Measurements from ENCODE around the gene FAM171A1. TPM values are rescaled to one million over a fixed set of nuclear protein-coding genes. Genes with fewer than 3 reads are reported as not detected.

The FAM171A1 gene
- total RNA-seq, 1 experiment from 2014 or later: 26.3 TPM

- no peaks in the 10 kb centered on the region for H3K9me3 ChIP-seq
- POLR2A ChIA-PET: interaction anchor here (0.6 kb wide), 1 partner anchor 761 kb away, joined by 3 read pairs; no protein-coding TSS in a partner anchor
- no peaks in the 10 kb centered on the region for H3K27me3 Mint-ChIP-seq (ENCODE audit: insufficient read depth, unreplicated experiment)
- no TSS peak for BruUV-seq (replicated peaks)
- H3K4me1 ChIP-seq: peaks cover 19% of the 10 kb centered on the region
- intact Hi-C loops (cut with micrococcal nuclease; ENCODE audit: unreplicated experiment): no loop called here
- no peaks in the 10 kb centered on the region for H3K27me3 ChIP-seq (replicated peaks; ENCODE audit: control insufficient read depth, insufficient read depth, low read length)
- H3K4me1 Mint-ChIP-seq (ENCODE audit: low read depth, unreplicated experiment): peaks cover 19% of the 10 kb centered on the region
- CTCF ChIA-PET: interaction anchor here (0.9 kb wide), 1 partner anchor 177 kb away, joined by 3 read pairs; no protein-coding TSS in a partner anchor
- H3K9me3 Mint-ChIP-seq (ENCODE audit: unreplicated experiment): no peaks in the 10 kb centered on the region
- H3K4me3 ChIP-seq (ENCODE audit: low read depth, low read length): no peak overlapping the region
- peak overlapping the region; percentile 3 for H3K4me3 Mint-ChIP-seq (ENCODE audit: unreplicated experiment)
- peak overlapping the region; percentile 59 for H3K27ac Mint-ChIP-seq (ENCODE audit: unreplicated experiment)
- no peak for TF ChIP-seq CTCF (IDR thresholded peaks at IDR 0.05; ENCODE audit: insufficient read depth in 1 of 2, low read depth in 1 of 2, low read length in 1 of 2, severe bottlenecking in 1 of 2, unreplicated experiment in 1 of 2)
- no peaks in the 10 kb centered on the region for H3K36me3 ChIP-seq (ENCODE audit: control insufficient read depth, insufficient read depth, low read length)
- no peak for DNase-seq
- no peaks in the 10 kb centered on the region for H3K36me3 Mint-ChIP-seq (ENCODE audit: insufficient read depth, unreplicated experiment)
Measured at GRCh38 chr10:15344256-15344875, 26.7 kb downstream of the FAM171A1 start.

DNA sequence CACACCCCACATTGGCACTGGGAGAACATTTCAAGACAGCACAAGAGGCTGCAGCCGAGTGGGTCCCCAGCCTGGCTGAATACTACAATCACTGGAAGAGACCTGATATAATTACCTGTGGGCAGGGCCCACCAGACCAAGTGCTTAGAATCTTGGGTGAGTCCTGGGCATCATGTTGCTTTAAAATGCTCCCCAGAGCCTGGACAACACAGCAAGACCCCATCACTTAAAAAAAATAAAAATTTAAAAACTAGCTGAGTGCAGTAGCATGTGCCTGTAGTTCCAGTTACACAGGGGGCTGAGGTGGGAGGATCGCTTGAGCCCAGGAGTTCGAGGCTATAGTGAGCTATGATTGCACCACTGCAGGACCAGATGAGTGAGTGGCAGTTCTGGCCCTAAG is 28.1 kb downstream of the FAM171A1 start:
- H3K27me3 Mint-ChIP-seq (ENCODE audit: insufficient read depth, unreplicated experiment): no peaks in the 10 kb centered on the region
- ChIA-PET POLR2A (no interaction called here), CTCF (no interaction called here)

GRCh38 chr10:15341502-15342128 is 29.5 kb downstream of the FAM171A1 start:
- peak in 1 of 2 experiments; percentile 28 for DNase-seq
- Histone ChIP-seq H3K4me1 (peaks cover 19% of the 10 kb centered on the region), H3K36me3 (ENCODE audit: control insufficient read depth, insufficient read depth, low read length) (no peaks in the 10 kb centered on the region), H3K4me3 (ENCODE audit: low read depth, low read length) (no peak overlapping the region), H3K27me3 (replicated peaks; ENCODE audit: control insufficient read depth, insufficient read depth, low read length) (no peaks in the 10 kb centered on the region), H3K9me3 (no peaks in the 10 kb centered on the region)
- ChIA-PET CTCF (no interaction called here), POLR2A (no interaction called here)
- BruUV-seq (replicated peaks): no TSS peak
- peaks cover 19% of the 10 kb centered on the region for H3K4me1 Mint-ChIP-seq (ENCODE audit: low read depth, unreplicated experiment)
- no peaks in the 10 kb centered on the region for H3K27me3 Mint-ChIP-seq (ENCODE audit: insufficient read depth, unreplicated experiment)
- H3K4me3 Mint-ChIP-seq (ENCODE audit: unreplicated experiment): no peak overlapping the region
- H3K36me3 Mint-ChIP-seq (ENCODE audit: insufficient read depth, unreplicated experiment): no peaks in the 10 kb centered on the region
- no peaks in the 10 kb centered on the region for H3K9me3 Mint-ChIP-seq (ENCODE audit: unreplicated experiment)
- intact Hi-C loops (cut with micrococcal nuclease; ENCODE audit: unreplicated experiment): no loop called here
- no peak for TF ChIP-seq CTCF (IDR thresholded peaks at IDR 0.05; ENCODE audit: insufficient read depth in 1 of 2, low read depth in 1 of 2, low read length in 1 of 2, severe bottlenecking in 1 of 2, unreplicated experiment in 1 of 2)
- peak overlapping the region; percentile 43 for H3K27ac Mint-ChIP-seq (ENCODE audit: unreplicated experiment)

More for the DNA sequence above, 28.1 kb downstream of the FAM171A1 start:
- TF ChIP-seq CTCF (IDR thresholded peaks at IDR 0.05; ENCODE audit: insufficient read depth in 1 of 2, low read depth in 1 of 2, low read length in 1 of 2, severe bottlenecking in 1 of 2, unreplicated experiment in 1 of 2): no peak
- H3K36me3 Mint-ChIP-seq (ENCODE audit: insufficient read depth, unreplicated experiment): no peaks in the 10 kb centered on the region
- no peak overlapping the region for H3K27ac Mint-ChIP-seq (ENCODE audit: unreplicated experiment)
- peaks cover 19% of the 10 kb centered on the region for H3K4me1 Mint-ChIP-seq (ENCODE audit: low read depth, unreplicated experiment)
- H3K9me3 Mint-ChIP-seq (ENCODE audit: unreplicated experiment): no peaks in the 10 kb centered on the region
- Histone ChIP-seq H3K9me3 (no peaks in the 10 kb centered on the region), H3K4me1 (peaks cover 19% of the 10 kb centered on the region), H3K27me3 (replicated peaks; ENCODE audit: control insufficient read depth, insufficient read depth, low read length) (no peaks in the 10 kb centered on the region), H3K36me3 (ENCODE audit: control insufficient read depth, insufficient read depth, low read length) (no peaks in the 10 kb centered on the region), H3K4me3 (ENCODE audit: low read depth, low read length) (no peak overlapping the region)
- intact Hi-C loops (cut with micrococcal nuclease; ENCODE audit: unreplicated experiment): no loop called here
- no peak overlapping the region for H3K4me3 Mint-ChIP-seq (ENCODE audit: unreplicated experiment)
- DNase-seq: no peak
- no TSS peak for BruUV-seq (replicated peaks)
